SK-N-SH (cell line): ENCODE measurements around the gene ERMAP.

Experiments
- CTCF ChIP-seq: fragments of 200-600 bp; sonication (generic); IDR thresholded peaks from 2 replicates; pipeline ENCODE4 v1.6.1; 2017; ENCODE audit warnings: antibody characterized with exemption, mild to moderate bottlenecking, moderate library complexity
- FOXM1 ChIP-seq: IDR thresholded peaks from 2 replicates; pipeline ENCODE4 v1.4.0; 2012; ENCODE audit warnings: low read depth, mild to moderate bottlenecking
- POLR2AphosphoS5 ChIP-seq: IDR thresholded peaks from 2 replicates; pipeline ENCODE4 v1.6.1; 2012; ENCODE audit warnings: low read depth, low read length

DNA sequence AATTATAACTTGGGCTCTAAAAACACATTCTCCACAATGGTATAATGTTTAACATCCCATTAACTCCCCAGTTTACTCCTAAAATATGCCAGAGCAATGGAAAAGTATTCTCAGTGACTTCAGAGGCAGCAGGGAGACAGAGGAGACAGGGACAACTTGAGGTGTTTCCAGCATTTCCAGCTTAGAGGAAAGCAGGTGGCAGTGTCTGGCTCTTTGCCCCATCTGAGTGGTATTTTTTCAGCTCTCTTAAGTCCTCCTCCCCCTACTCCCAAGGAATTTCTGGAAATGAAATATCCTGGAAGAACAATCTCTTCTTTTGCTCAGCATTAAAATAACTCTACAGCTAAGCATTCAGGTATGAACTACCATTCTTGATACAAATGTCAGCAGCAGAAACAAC, 10.8 kb upstream of the ERMAP start:
- TF ChIP-seq POLR2AphosphoS5 (no peak), CTCF (no peak), FOXM1 (no peak)
